Keratinocyte (primary cell): ENCODE measurements around the gene FAM221A.

Experiments
- CTCF ChIP-seq, 3 experiments: IDR thresholded peaks in 1 of 3; conservative IDR thresholded peaks in 1 of 3; optimal IDR thresholded peaks in 1 of 3; 2 replicates in 2 of 3; 3 replicates in 1 of 3; pipeline versions ENCODE3 to v1.5.1; 2011; ENCODE audit warnings: low read length in 3 of 3, mild to moderate bottlenecking in 3 of 3, moderate library complexity in 2 of 3, control low read depth in 1 of 3, inconsistent platforms in 1 of 3; ENCODE audit not compliant: insufficient read depth in 2 of 3; ENCODE audit errors: extremely low read depth in 1 of 3
- EZH2 ChIP-seq: IDR thresholded peaks from one replicate; pipeline ENCODE4 v1.6.1; 2012; ENCODE audit warnings: inconsistent platforms, mild to moderate bottlenecking, low read length, moderate library complexity

DNA sequence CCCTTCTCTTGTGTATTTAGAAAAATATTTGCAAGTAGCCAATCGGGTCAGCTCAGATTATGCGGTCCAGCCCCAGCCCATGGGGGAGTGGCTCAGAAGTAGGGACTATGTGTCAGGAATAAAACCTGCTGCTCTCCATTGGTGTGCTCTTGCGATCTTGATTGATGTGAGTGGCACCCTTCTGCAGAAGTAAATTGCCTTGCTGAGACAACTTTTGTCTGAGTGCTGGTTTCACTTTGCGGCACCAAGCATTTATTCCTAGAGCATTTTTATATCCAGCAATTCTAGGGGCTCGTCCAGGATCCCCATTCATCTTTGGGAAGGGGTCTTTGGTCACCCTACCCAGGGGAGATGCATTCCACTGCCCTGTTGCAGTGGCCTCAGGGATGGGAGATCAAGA, 26.1 kb upstream of the FAM221A start:
- TF ChIP-seq CTCF (optimal IDR thresholded peaks at IDR 0.05 in 1 of 3, IDR thresholded peaks at IDR 0.05 in 1 of 3, conservative IDR thresholded peaks at IDR 0.05 in 1 of 3; ENCODE audit: extremely low read depth in 1 of 3, insufficient read depth in 2 of 3, low read length in 3 of 3) (no peak), EZH2 (no peak)
